T-cell (primary cell): Measurements from ENCODE around the gene COL18A1. TPM values are rescaled to one million over a fixed set of nuclear protein-coding genes. Genes with fewer than 3 reads are reported as not detected.

Experiments
- ATAC-seq, 4 experiments: fragments of 200-7000 bp in 3 of 4; fragments of 150-1000 bp in 1 of 4; cut with Tn5 transposase; replicated peaks in 1 of 4; 1 replicate in 3 of 4; 2 replicates in 1 of 4; pipeline ENCODE4 v1.10.0; 2021; ENCODE audit warnings: moderate library complexity in 3 of 4, mild to moderate bottlenecking in 2 of 4, moderate number of reproducible peaks in 1 of 4
- CTCF ChIA-PET, 2 donors: fragments of 300-600 bp; sonication (Branson Sonifier 250); formaldehyde crosslinking; loops; one replicate each; lab custom pipeline; 2022; ENCODE audit warnings: antibody characterized with exemption in 2 of 2; lab: Charles Lee
- POLR2A ChIA-PET, 2 donors: fragments of 300-600 bp; sonication (Branson Sonifier 250); formaldehyde crosslinking; loops; one replicate each; lab custom pipeline; 2022; ENCODE audit warnings: antibody characterized with exemption in 2 of 2; lab: Charles Lee
- DNase-seq, 35 experiments: peaks; one replicate each; pipeline versions ENCODE4 v3.0.0 to v3.0.0-alpha.2; 2013 to 2023
- H3K27ac ChIP-seq: one replicate; pipeline ENCODE4 v1.5.1; 2013; ENCODE audit warnings: low read length
- H3K27me3 ChIP-seq, 2 experiments: replicated peaks in 1 of 2; 1 replicate in 1 of 2; 2 replicates in 1 of 2; pipeline versions ENCODE4 v1.6.1 to v1.7.0; 2013; ENCODE audit warnings: low read length in 1 of 2, mixed read lengths in 1 of 2; ENCODE audit not compliant: control insufficient read depth in 2 of 2, insufficient read depth in 2 of 2; ENCODE audit errors: extremely low read depth in 1 of 2
- H3K36me3 ChIP-seq, 2 donors: 1 replicate in 1 of 2; 2 replicates in 1 of 2; pipeline versions ENCODE4 v1.6.1 to v1.7.0; 2013; ENCODE audit warnings: low read length in 1 of 2; ENCODE audit not compliant: control insufficient read depth in 2 of 2, insufficient read depth in 1 of 2; ENCODE audit errors: extremely low read depth in 1 of 2
- H3K4me1 ChIP-seq, 2 experiments: 1 replicate in 1 of 2; 2 replicates in 1 of 2; pipeline versions ENCODE4 v1.6.1 to v1.7.0; 2013; ENCODE audit warnings: low read length in 2 of 2, mixed read lengths in 1 of 2; ENCODE audit not compliant: insufficient read depth in 2 of 2, control insufficient read depth in 1 of 2; ENCODE audit errors: extremely low read depth in 1 of 2
- H3K4me3 ChIP-seq, 2 donors: 1 replicate in 1 of 2; 2 replicates in 1 of 2; pipeline versions ENCODE4 v1.5.1 to v1.7.0; 2013; ENCODE audit warnings: mild to moderate bottlenecking in 2 of 2, low read length in 1 of 2, moderate library complexity in 1 of 2; ENCODE audit not compliant: control insufficient read depth in 1 of 2; ENCODE audit errors: extremely low read depth in 1 of 2
- H3K9me3 ChIP-seq: 2 replicates; pipeline ENCODE4 v1.7.0; 2013
- H3K27ac Mint-ChIP-seq, 2 donors: one replicate each; pipeline ENCODE4 v1.8.0; 2020 to 2021; ENCODE audit warnings: mild to moderate bottlenecking in 2 of 2, mixed read lengths in 2 of 2
- H3K27me3 Mint-ChIP-seq, 2 donors: one replicate each; pipeline ENCODE4 v1.8.0; 2021 to 2022; ENCODE audit warnings: mixed read lengths in 2 of 2
- H3K36me3 Mint-ChIP-seq: one replicate; pipeline ENCODE4 v1.8.0; 2021; ENCODE audit warnings: mixed read lengths
- H3K4me1 Mint-ChIP-seq, 3 donors: one replicate each; pipeline ENCODE4 v1.8.0; 2020 to 2022; ENCODE audit warnings: mixed read lengths in 3 of 3, mild to moderate bottlenecking in 1 of 3
- H3K4me3 Mint-ChIP-seq, 3 donors: one replicate each; pipeline ENCODE4 v1.8.0; 2020 to 2022; ENCODE audit warnings: mild to moderate bottlenecking in 3 of 3, mixed read lengths in 3 of 3, moderate library complexity in 3 of 3
- H3K9me3 Mint-ChIP-seq, 3 donors: one replicate each; pipeline ENCODE4 v1.8.0; 2020 to 2022; ENCODE audit warnings: mixed read lengths in 3 of 3
- WGBS: methylation state at CpG from one replicate; pipeline ENCODE4 v1.1.5; 2013; ENCODE audit warnings: missing lambda C conversion rate; ENCODE audit not compliant: insufficient coverage; 5-methylcytosine and 5-hydroxymethylcytosine counted together
- total RNA-seq, 35 experiments: library from RNA in 6 of 35; stranded (reverse) in 6 of 35; fragments of 120-200 nt in 1 of 35; gene quantifications; one replicate each; pipeline versions ENCODE4 v1.2.1 to v1.2.4 and lab custom pipeline; 2013 to 2026

Gene COL18A1
- total RNA-seq, 5 donors from 2014 or later (not counting 1 experiment from before 2014, with no cell fraction given), result 7.2 to 53.8 (median 10.5) TPM

- H3K27ac Mint-ChIP-seq, result no peak overlapping the region
- no peak for DNase-seq
- CTCF ChIA-PET, result no interaction called here
Measured at GRCh38 chr21:45531393-45532215, 126.6 kb downstream of the COL18A1 start.

GRCh38 chr21:45532826-45533360, 127.9 kb downstream of the COL18A1 start:
- no peaks in the 10 kb centered on the region for H3K9me3 Mint-ChIP-seq
- no peak for DNase-seq
- H3K36me3 ChIP-seq, result peaks cover 14 to 17% of the 10 kb centered on the region in 2 donors
- no peaks in the 10 kb centered on the region for H3K27me3 ChIP-seq
- H3K27ac ChIP-seq, result no peak overlapping the region
- ChIA-PET CTCF (no interaction called here), POLR2A (no interaction called here)
- peak overlapping the region in 1 of 3 donors; percentile 77 for H3K4me3 Mint-ChIP-seq
- no peaks in the 10 kb centered on the region for H3K9me3 ChIP-seq
- H3K27me3 Mint-ChIP-seq, result no peaks in the 10 kb centered on the region
- H3K36me3 Mint-ChIP-seq, result peaks cover 7% of the 10 kb centered on the region
- H3K27ac Mint-ChIP-seq, result peak overlapping the region; percentile 89 to 92
- H3K4me3 ChIP-seq, result no peak overlapping the region
- peak in 2 of 4 experiments; percentile 32 to 47 for ATAC-seq
- H3K4me1 Mint-ChIP-seq, result peaks cover 13 to 28% (median 13%) of the 10 kb centered on the region in 3 donors
- WGBS, result 57% methylated on average over 3 of the region's 7 CpGs
- peaks cover 6 to 21% of the 10 kb centered on the region in 2 experiments for H3K4me1 ChIP-seq

More at GRCh38 chr21:45531393-45532215, 126.6 kb downstream of the COL18A1 start:
- H3K4me3 ChIP-seq, result no peak overlapping the region
- peaks cover 14 to 17% of the 10 kb centered on the region in 2 donors for H3K36me3 ChIP-seq
- Mint-ChIP-seq H3K27me3 (no peaks in the 10 kb centered on the region), H3K4me3 (no peak overlapping the region), H3K9me3 (no peaks in the 10 kb centered on the region), H3K36me3 (peaks cover 12% of the 10 kb centered on the region), H3K4me1 (peaks cover 13 to 28% (median 13%) of the 10 kb centered on the region in 3 donors)
- H3K9me3 ChIP-seq, result no peaks in the 10 kb centered on the region
- H3K4me1 ChIP-seq, result peaks cover 6 to 21% of the 10 kb centered on the region in 2 experiments
- POLR2A ChIA-PET, result no interaction called here
- no peak overlapping the region for H3K27ac ChIP-seq
- 97% methylated on average over 70 of the region's 76 CpGs for WGBS
- H3K27me3 ChIP-seq, result no peaks in the 10 kb centered on the region
- ATAC-seq, result no peak

GRCh38 chr21:45533361-45533845, 128.4 kb downstream of the COL18A1 start:
- ChIA-PET POLR2A (no interaction called here), CTCF (no interaction called here)
- peaks cover 3% of the 10 kb centered on the region for H3K36me3 Mint-ChIP-seq
- H3K27me3 Mint-ChIP-seq, result no peaks in the 10 kb centered on the region
- H3K9me3 Mint-ChIP-seq, result no peaks in the 10 kb centered on the region
- Histone ChIP-seq H3K27me3 (no peaks in the 10 kb centered on the region), H3K36me3 (peaks cover 14 to 16% of the 10 kb centered on the region in 2 donors), H3K27ac (no peak overlapping the region), H3K4me3 (no peak overlapping the region), H3K4me1 (peaks cover 6 to 21% of the 10 kb centered on the region in 2 experiments), H3K9me3 (no peaks in the 10 kb centered on the region)
- peaks cover 13 to 28% (median 13%) of the 10 kb centered on the region in 3 donors for H3K4me1 Mint-ChIP-seq
- no peak for DNase-seq
- no peak overlapping the region for H3K4me3 Mint-ChIP-seq
- 84% methylated on average over 12 of the region's 12 CpGs for WGBS
- ATAC-seq, result peak in 1 of 4 experiments; percentile 8
- H3K27ac Mint-ChIP-seq, result peak overlapping the region in 1 of 2 donors; percentile 92

- ChIA-PET POLR2A (no interaction called here), CTCF (no interaction called here)
- Mint-ChIP-seq H3K27ac (no peak overlapping the region), H3K9me3 (no peaks in the 10 kb centered on the region), H3K4me1 (peaks cover 13 to 28% (median 13%) of the 10 kb centered on the region in 3 donors), H3K27me3 (no peaks in the 10 kb centered on the region), H3K4me3 (no peak overlapping the region), H3K36me3 (peaks cover 3% of the 10 kb centered on the region)
- 97% methylated on average over 19 of the region's 20 CpGs for WGBS
- no peak for ATAC-seq
- Histone ChIP-seq H3K27me3 (no peaks in the 10 kb centered on the region), H3K36me3 (peaks cover 9 to 13% of the 10 kb centered on the region in 2 donors), H3K27ac (no peak overlapping the region), H3K4me3 (no peak overlapping the region), H3K4me1 (peaks cover 6 to 21% of the 10 kb centered on the region in 2 experiments), H3K9me3 (no peaks in the 10 kb centered on the region)
- no peak for DNase-seq
Measured at GRCh38 chr21:45533846-45534635, 129.1 kb downstream of the COL18A1 start.

- Mint-ChIP-seq H3K27ac (no peak overlapping the region), H3K27me3 (no peaks in the 10 kb centered on the region), H3K9me3 (no peaks in the 10 kb centered on the region), H3K4me1 (peaks cover 13 to 28% (median 14%) of the 10 kb centered on the region in 3 donors), H3K36me3 (peaks cover 3% of the 10 kb centered on the region), H3K4me3 (no peak overlapping the region)
- Histone ChIP-seq H3K4me3 (no peak overlapping the region), H3K36me3 (peaks cover 6 to 7% of the 10 kb centered on the region in 2 donors), H3K9me3 (no peaks in the 10 kb centered on the region), H3K27me3 (no peaks in the 10 kb centered on the region), H3K27ac (no peak overlapping the region), H3K4me1 (peaks cover 6 to 21% of the 10 kb centered on the region in 2 experiments)
- CTCF ChIA-PET, result no interaction called here
- DNase-seq (no peak), ATAC-seq (no peak)
- POLR2A ChIA-PET, result interaction anchor here in 1 of 2 donors (0.6 kb wide), 1 partner anchor 741 kb away, joined by 3 read pairs; no protein-coding TSS in a partner anchor
- 92% methylated on average over 23 of the region's 28 CpGs for WGBS
Measured at GRCh38 chr21:45534636-45535331, 129.8 kb downstream of the COL18A1 start.
